ENCODE data around the gene WNT3.

Gene WNT3

DNA sequence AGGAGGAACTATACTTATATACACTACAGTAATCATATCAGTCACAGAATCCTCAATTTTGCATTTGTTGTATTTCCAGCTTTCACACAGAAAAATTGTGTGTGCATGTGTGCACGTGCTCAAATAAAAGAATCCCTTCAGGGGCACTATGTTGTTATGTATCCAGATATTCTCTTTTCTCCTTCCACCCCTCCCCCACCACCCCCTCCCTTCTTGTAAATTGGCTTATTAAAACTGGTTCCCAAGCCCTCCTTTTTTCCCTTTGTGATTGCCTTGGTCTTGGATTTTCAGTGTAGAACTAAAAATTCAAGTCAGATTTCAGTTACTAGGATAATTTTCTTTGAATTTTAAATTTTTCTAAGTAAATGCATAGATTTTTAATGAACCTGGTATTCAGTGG lies 86.3 kb downstream of the WNT3 start:
- no peak for DNase-seq (ENCODE audit: low spot score)

DNA sequence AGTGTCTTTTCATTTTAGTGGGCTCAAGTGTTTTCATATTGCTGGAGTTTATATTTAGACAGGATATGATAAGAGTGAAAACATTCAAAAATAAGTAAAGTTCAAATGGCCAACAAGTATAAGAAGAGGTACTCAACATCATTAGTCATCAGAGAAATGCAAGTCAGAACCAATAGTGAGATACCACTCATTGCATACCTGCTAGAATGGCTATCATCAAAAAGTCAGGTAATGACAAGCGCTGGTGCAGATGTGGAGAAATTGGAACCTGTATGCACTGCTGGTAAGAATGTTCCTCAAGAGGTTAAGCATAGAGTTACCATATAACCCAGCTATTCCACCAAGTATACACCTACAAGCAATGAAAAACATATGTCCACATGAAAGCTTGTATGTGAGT lies 87.8 kb downstream of the WNT3 start:
- DNase-seq (ENCODE audit: low spot score) = no peak

DNA sequence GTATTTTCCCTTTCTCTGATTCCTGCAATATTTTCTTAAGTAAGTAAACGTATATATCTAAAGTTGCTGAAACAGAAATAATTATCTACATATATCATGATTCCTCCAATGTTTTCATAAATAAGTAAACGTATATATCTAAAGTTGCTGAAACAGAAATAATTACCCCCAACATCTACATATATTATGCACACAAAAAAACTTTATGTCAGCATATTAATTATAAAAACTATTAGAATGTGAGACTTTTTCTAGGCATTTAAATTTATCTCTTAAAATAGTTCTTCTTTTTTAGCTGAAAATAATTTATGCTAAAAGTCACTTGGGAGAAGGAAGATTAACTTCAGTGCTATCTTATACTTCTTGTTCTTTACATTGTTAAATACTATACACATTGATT lies 88.5 kb downstream of the WNT3 start:
- DNase-seq (ENCODE audit: low spot score) = no peak

DNA sequence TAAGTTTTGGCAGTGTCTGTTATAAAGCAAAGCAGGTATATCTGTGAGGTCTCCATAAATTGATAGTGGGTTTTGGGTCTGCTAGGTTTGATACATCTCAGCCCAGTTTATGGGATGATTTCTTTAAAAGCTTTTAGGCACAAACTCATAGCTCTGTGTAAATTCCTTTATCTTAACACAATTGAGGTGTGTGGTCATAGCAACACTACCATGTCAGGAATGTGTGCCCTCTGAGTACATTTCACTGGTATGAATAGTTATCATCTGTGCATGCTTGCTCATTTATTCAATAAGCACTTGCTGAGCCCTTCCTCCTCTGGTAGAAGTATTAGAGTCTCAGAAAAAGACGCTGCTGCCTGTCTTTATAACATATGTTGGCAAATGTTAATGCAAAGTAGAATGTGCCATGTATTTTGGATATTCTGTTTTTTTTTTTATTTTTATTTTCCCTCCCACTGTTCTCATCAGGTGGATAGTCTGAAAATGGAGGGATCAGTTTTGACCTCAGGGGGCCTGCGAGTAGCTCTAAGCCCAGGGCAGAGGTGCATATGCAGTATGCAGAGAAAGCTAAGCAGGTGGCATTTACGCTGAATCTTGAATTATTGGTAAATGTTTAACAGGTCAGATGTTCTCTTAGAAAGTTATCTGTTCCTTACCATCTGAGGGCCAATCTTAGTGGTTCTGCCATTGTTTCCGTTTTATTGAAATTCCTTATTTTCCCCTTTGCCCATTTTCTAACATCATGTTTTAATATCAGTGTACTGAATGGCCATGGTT lies 90.7 kb downstream of the WNT3 start:
- DNase-seq (ENCODE audit: low spot score) = no peak

DNA sequence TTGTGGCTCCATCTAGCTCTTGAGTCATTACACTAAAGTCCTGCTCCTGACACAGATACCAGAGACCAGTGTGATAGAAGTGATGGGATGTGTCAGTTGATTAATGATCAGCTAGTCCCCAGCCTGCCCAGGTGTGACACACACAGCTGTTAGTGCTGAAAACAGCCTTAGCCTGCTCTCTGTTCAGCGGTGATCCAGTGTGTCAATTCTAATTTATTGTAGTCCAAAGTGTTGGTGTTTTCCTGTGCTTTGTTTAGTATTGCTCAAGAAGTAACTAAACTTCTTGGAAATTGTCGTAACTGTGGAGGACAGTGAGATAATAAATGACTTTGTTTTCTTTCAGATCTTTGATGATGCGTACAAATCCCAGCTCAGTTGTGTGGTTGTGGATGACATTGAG lies 92.3 kb downstream of the WNT3 start:
- DNase-seq (ENCODE audit: low spot score) = no peak

DNA sequence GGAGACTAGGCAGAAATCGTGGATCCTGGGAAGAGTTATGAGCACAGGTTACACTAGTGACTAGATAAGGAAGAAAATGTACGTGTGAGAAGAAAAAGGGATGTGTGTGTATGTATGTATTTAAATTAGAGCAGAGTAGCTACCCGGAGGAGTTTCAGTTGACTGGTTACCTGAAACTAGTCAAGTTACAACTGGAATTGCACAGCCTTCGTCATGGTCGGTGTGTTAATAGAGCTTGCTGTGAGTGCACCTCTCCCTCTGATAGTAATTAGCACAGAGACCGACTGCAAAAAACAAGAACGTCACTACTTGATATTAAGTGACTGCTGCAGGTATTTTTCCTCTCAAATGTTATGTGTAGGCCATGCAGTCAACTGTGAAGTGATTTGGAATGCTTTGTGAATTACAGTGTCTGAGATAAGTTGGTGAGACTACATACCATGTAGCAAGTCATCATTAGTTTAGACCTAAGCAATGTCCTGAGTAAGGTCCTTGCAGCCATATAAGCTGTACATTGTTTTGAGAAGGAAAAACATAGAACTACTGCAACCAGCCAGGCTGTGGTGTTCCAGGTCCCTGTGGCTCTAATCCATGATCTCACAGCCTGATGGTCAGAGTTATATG lies 95.7 kb downstream of the WNT3 start:
- DNase-seq (ENCODE audit: low spot score) = no peak

DNA sequence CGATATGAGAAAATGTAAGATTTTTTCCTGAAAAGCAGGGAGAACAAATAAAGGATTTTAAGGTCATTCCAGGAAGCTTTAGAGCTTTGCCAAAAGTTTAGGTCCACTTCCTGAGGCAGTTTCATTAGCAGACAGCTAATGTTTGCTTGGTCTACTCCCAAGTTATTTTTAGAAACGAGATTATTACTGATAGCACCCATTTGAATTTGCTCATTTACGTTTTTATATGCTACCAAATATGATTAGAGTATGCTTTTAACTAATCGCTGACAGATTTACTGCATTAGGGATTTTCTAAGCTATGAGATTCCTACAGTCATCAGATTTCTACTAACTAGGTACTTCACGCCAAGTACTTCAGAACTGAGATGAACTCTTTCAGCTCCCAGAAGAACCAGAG lies 98.1 kb downstream of the WNT3 start:
- no peak for DNase-seq (ENCODE audit: low spot score)

DNA sequence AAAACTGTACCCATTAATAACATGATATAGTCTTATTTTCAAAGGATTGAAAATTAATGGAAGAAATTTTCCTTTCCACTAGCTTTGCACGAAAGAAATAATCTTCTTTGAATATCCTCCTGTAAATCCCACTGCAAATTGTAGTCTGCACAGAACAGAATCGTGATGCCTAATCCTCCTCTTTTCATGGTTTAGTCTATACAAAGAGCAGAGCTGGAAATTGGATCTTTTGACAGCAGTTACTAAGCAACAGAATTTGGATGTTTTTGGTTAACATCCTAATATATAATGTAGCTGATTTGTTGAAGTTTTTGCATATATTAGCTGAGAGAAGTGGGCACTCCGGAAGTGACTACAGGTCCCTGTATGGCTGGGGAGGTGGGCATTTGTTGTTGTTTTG lies 98.6 kb downstream of the WNT3 start:
- no peak for DNase-seq (ENCODE audit: low spot score)

DNA sequence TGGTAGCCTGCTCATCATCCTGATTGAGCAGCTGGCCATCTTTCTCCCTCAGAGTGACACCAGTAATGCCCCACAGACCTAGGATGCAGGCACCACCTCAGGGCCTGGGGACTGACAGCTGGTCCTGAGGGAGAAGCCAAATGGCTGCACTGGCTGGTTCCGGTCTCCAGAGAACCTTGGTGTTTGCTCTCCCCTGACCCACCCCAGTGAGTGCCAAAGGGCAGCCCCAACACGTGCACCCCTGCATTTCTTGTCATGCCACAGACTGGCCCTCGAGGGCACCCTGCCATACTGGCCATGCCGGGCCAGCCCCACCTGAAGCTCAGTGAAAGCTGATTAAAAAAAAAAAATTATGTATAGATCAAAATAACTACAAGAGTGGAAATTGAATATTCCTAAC lies 100.5 kb downstream of the WNT3 start:
- DNase-seq (ENCODE audit: low spot score) = no peak

Measured in LoVo (cell line).